HEK293T (cell line): ENCODE data around the gene KRTAP4-9.
"Not testable (repeated sequence)": the region's sequence is repeated elsewhere in the genome, so short reads cannot be mapped to it uniquely, and the experiment has no call there.

Source experiments
- ARNT ChIP-seq: fragments of 450-650 bp; IDR thresholded peaks from 2 replicates; pipeline ENCODE4 v1.6.1; 2017; ENCODE audit warnings: mild to moderate bottlenecking
- BHLHE40 ChIP-seq: fragments of 450-650 bp; IDR thresholded peaks from 2 replicates; pipeline ENCODE4 v1.6.1; 2016; ENCODE audit warnings: mild to moderate bottlenecking, moderate library complexity, borderline replicate concordance
- CTBP1 ChIP-seq: fragments of 450-650 bp; IDR thresholded peaks from 2 replicates; pipeline ENCODE4 v1.6.1; 2016; ENCODE audit warnings: borderline replicate concordance
- ELF4 ChIP-seq: fragments of 450-650 bp; IDR thresholded peaks from 2 replicates; pipeline ENCODE4 v1.6.1; 2017; ENCODE audit warnings: antibody characterized with exemption
- FOXK2 ChIP-seq: fragments of 450-650 bp; IDR thresholded peaks from 2 replicates; pipeline ENCODE4 v1.6.1; 2016; ENCODE audit warnings: mild to moderate bottlenecking
- FOXM1 ChIP-seq: fragments of 450-650 bp; IDR thresholded peaks from 2 replicates; pipeline ENCODE4 v1.6.1; 2017; ENCODE audit warnings: mild to moderate bottlenecking, borderline replicate concordance
- HDGF ChIP-seq: fragments of 450-650 bp; IDR thresholded peaks from 2 replicates; pipeline ENCODE4 v1.6.1; 2017; ENCODE audit warnings: antibody characterized with exemption, borderline replicate concordance
- LEF1 ChIP-seq: fragments of 450-650 bp; IDR thresholded peaks from 2 replicates; pipeline ENCODE4 v1.6.1; 2017; ENCODE audit warnings: mild to moderate bottlenecking, borderline replicate concordance
- SP1 ChIP-seq: fragments of 450-650 bp; IDR thresholded peaks from 2 replicates; pipeline ENCODE4 v1.6.1; 2017
- SUZ12 ChIP-seq: fragments of 450-650 bp; IDR thresholded peaks from 2 replicates; pipeline ENCODE4 v1.6.1; 2016; ENCODE audit warnings: mild to moderate bottlenecking
- TARDBP ChIP-seq: fragments of 450-650 bp; IDR thresholded peaks from 2 replicates; pipeline ENCODE4 v1.6.1; 2016
- TF ChIP-seq, protein P1 (sequence below): fragments of 450-650 bp; IDR thresholded peaks from 2 replicates; pipeline ENCODE4 v1.6.1; 2016

DNA sequence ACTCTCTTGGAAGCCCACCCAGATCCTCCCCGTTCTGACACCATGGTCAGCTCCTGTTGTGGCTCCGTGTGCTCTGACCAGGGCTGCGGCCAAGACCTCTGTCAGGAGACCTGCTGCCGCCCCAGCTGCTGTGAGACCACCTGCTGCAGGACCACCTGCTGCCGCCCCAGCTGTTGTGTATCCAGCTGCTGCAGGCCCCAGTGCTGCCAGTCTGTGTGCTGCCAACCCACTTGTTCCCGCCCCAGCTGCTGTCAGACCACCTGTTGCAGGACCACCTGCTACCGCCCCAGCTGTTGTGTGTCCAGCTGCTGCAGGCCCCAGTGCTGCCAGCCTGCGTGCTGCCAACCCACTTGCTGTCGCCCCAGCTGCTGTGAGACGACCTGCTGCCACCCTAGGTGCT lies at the start of gene KRTAP4-9:
- TF ChIP-seq FOXM1, SP1, HDGF, FOXK2, ARNT, SUZ12, CTBP1, BHLHE40, TARDBP, ELF4, LEF1: not testable (repeated sequence)
- TF ChIP-seq, protein P1, sequence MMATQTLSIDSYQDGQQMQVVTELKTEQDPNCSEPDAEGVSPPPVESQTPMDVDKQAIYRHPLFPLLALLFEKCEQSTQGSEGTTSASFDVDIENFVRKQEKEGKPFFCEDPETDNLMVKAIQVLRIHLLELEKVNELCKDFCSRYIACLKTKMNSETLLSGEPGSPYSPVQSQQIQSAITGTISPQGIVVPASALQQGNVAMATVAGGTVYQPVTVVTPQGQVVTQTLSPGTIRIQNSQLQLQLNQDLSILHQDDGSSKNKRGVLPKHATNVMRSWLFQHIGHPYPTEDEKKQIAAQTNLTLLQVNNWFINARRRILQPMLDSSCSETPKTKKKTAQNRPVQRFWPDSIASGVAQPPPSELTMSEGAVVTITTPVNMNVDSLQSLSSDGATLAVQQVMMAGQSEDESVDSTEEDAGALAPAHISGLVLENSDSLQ: not testable (repeated sequence)
